HepG2 (cell line): Measurements from ENCODE around the gene SEMA4B. TPM values are rescaled to one million over a fixed set of nuclear protein-coding genes. Genes with fewer than 3 reads are reported as not detected.

Source experiments
- ATAC-seq: fragments of 200-7000 bp; cut with Tn5 transposase; 3 replicates; pipeline ENCODE4 v1.9.1; 2020; ENCODE audit warnings: mild to moderate bottlenecking, moderate library complexity
- BruUV-seq: library from RNA; stranded (reverse); fragments of 400-500 nt; replicated peaks from 2 replicates; lab custom pipeline; 2021; lab: Mats Ljungman, UMichigan
- CTCF ChIA-PET: fragments of 300-600 bp; formaldehyde crosslinking; extraction: SDS; loops from one replicate; lab custom pipeline; 2021; ENCODE audit warnings: low total read pairs, inconsistent platforms, low intra/inter-chr PET ratio; lab: Yijun Ruan, JAX
- POLR2A ChIA-PET: fragments of 350-600 bp; sonication (Branson Sonifier 250); formaldehyde crosslinking; loops from one replicate; lab custom pipeline; 2020; ENCODE audit warnings: antibody characterized with exemption, inconsistent platforms; lab: Yijun Ruan, JAX
- DNase-seq: peaks from one replicate; pipeline ENCODE4 v3.0.0-alpha.2; 2015; ENCODE audit warnings: low spot score
- FAIRE-seq: peaks from 3 replicates; lab custom pipeline; 2011; peaks lifted over from hg19 to GRCh38; lab: Jason Lieb, UNC
- H2AFZ ChIP-seq: one replicate; pipeline ENCODE4 v1.6.1; 2011; ENCODE audit warnings: low read length, inconsistent platforms
- H3K27ac ChIP-seq: fragments of 300-600 bp; 3 replicates; pipeline ENCODE4 v1.8.0; 2011; ENCODE audit warnings: mixed run types, mild to moderate bottlenecking, mixed read lengths, low read length, inconsistent platforms; ENCODE audit not compliant: insufficient read depth; ENCODE audit errors: extremely low read length
- H3K27me3 ChIP-seq, 2 experiments: fragments of 200-600 bp in 1 of 2; 2 replicates in 1 of 2; 3 replicates in 1 of 2; pipeline versions ENCODE4 v1.6.0 to v1.8.0; 2011; ENCODE audit warnings: low read length in 2 of 2, mild to moderate bottlenecking in 2 of 2, moderate library complexity in 2 of 2, inconsistent platforms in 1 of 2; ENCODE audit not compliant: insufficient read depth in 2 of 2, control insufficient read depth in 1 of 2
- H3K36me3 ChIP-seq, 2 experiments: fragments of 200-600 bp in 1 of 2; replicated peaks in 1 of 2; 2 replicates in 1 of 2; 3 replicates in 1 of 2; pipeline versions ENCODE4 v1.5.1 to v1.8.0; 2011; ENCODE audit warnings: low read length in 2 of 2, inconsistent platforms in 1 of 2; ENCODE audit not compliant: insufficient read depth in 2 of 2, control insufficient read depth in 1 of 2
- H3K4me1 ChIP-seq: 2 replicates; pipeline ENCODE4 v1.5.1; 2012; ENCODE audit warnings: low read length, inconsistent platforms; ENCODE audit not compliant: insufficient read depth
- H3K4me2 ChIP-seq: 2 replicates; pipeline ENCODE4 v1.6.0; 2011; ENCODE audit warnings: low read depth, low read length, inconsistent platforms
- H3K4me3 ChIP-seq, 3 experiments: fragments of 200-600 bp in 1 of 3; sonication (generic), shearing (Covaris generic) in 1 of 3; replicated peaks in 1 of 3; 2 replicates each; pipeline ENCODE4 v1.5.1; 2011 to 2016; ENCODE audit warnings: low read length in 3 of 3, inconsistent platforms in 2 of 3, low read depth in 2 of 3, mild to moderate bottlenecking in 2 of 3, control low read depth in 1 of 3, mixed read lengths in 1 of 3; ENCODE audit not compliant: insufficient read depth in 1 of 3
- H3K79me2 ChIP-seq: one replicate; pipeline ENCODE4 v1.6.1; 2011; ENCODE audit warnings: low read length, inconsistent platforms; ENCODE audit not compliant: insufficient read depth
- H3K9ac ChIP-seq: 2 replicates; pipeline ENCODE4 v1.6.0; 2011; ENCODE audit warnings: mild to moderate bottlenecking, low read depth, low read length, inconsistent platforms; ENCODE audit not compliant: insufficient read depth
- H3K9me3 ChIP-seq: 2 replicates; pipeline ENCODE4 v1.5.1; 2012; ENCODE audit warnings: mild to moderate bottlenecking, low read length
- H4K20me1 ChIP-seq: 2 replicates; pipeline ENCODE4 v1.6.0; 2011; ENCODE audit warnings: inconsistent platforms, mild to moderate bottlenecking, low read length, moderate library complexity; ENCODE audit not compliant: insufficient read depth
- FOXA3 ChIP-seq: IDR thresholded peaks from 2 replicates; pipeline ENCODE4 v1.6.1; 2016; ENCODE audit warnings: missing genetic modification reagents, missing compliant biosample characterization
- NFATC3 ChIP-seq: sonication (generic); formaldehyde crosslinking; IDR thresholded peaks from 2 replicates; pipeline ENCODE4 v1.5.1; 2020; ENCODE audit warnings: mild to moderate bottlenecking, missing genetic modification reagents
- SMARCC2 ChIP-seq: fragments of 450-650 bp; IDR thresholded peaks from 2 replicates; pipeline ENCODE4 v1.6.1; 2017; ENCODE audit warnings: antibody characterized with exemption, mild to moderate bottlenecking
- ZMAT3 ChIP-seq: sonication (generic); formaldehyde crosslinking; conservative IDR thresholded peaks from 2 replicates; pipeline ENCODE4 v1.7.0; 2021; ENCODE audit warnings: missing genetic modification reagents
- ZNF34 ChIP-seq: sonication (generic); formaldehyde crosslinking; IDR thresholded peaks from 2 replicates; pipeline ENCODE4 v1.4.0; 2020; ENCODE audit warnings: mild to moderate bottlenecking, missing genetic modification reagents, borderline replicate concordance
- ZNF441 ChIP-seq: sonication (generic); formaldehyde crosslinking; IDR thresholded peaks from 2 replicates; pipeline ENCODE4 v1.7.0; 2021; ENCODE audit warnings: missing genetic modification reagents, borderline replicate concordance
- WGBS: methylation state at CpG from one replicate; pipeline ENCODE4 v1.1.6; 2017; ENCODE audit warnings: low lambda C conversion rate; 5-methylcytosine and 5-hydroxymethylcytosine counted together
- in situ Hi-C: cut with HindIII; loops from 2 replicates; pipeline ENCODE4 v1.10.0; 2017; ENCODE audit warnings: low pct_unique_long_range_greater_than_20kb; ENCODE audit not compliant: extremely low pct_ligation_motif_present
- intact Hi-C: fragments of 100-400 bp; cut with micrococcal nuclease; formaldehyde crosslinking; loops from one replicate; pipeline ENCODE4 v1.10.0; 2022; ENCODE audit not compliant: unreplicated experiment
- polyA plus RNA-seq, 8 experiments: library from polyadenylated mRNA; depleted of rRNA in 3 of 8; stranded (reverse) in 7 of 8; unstranded in 1 of 8; fragments of >200 nt; fragmentation: Illumina TruSeq in 4 of 8; extraction: Trizol in 4 of 8; gene quantifications; 2 replicates each; pipeline versions ENCODE4 v1.2.1 to v1.2.3, GENCODE V29; 2011 to 2016; ENCODE audit warnings: low read depth in 4 of 8, missing spikeins in 1 of 8, mixed read lengths in 1 of 8; ENCODE audit not compliant: insufficient read depth in 1 of 8
- total RNA-seq, 5 experiments: library from RNA; depleted of rRNA; stranded (reverse); fragments of >200 nt; fragmentation: Illumina TruSeq; extraction: Trizol; gene quantifications; 2 replicates each; pipeline ENCODE4 v1.2.3, GENCODE V29; 2016; ENCODE audit warnings: low read depth in 1 of 5
- TF ChIP-seq, protein P1 (sequence below), 2 experiments: sonication (generic) in 1 of 2; formaldehyde crosslinking in 1 of 2; IDR thresholded peaks; 2 replicates each; pipeline versions ENCODE4 v1.5.1 to v1.6.1; 2011 to 2020; ENCODE audit warnings: borderline replicate concordance in 1 of 2, low read depth in 1 of 2, low read length in 1 of 2, mild to moderate bottlenecking in 1 of 2, missing genetic modification reagents in 1 of 2, moderate library complexity in 1 of 2
- TF ChIP-seq, protein P2 (sequence below): sonication (generic); formaldehyde crosslinking; conservative IDR thresholded peaks from 2 replicates; pipeline ENCODE4 v1.8.0; 2022; ENCODE audit warnings: low read depth, missing genetic modification reagents

SEMA4B gene
- total and polyA plus RNA-seq, 2 of the 13 experiments (the other 11 are each of a cell fraction or from before 2014, with no cell fraction given) = 2.1 to 17.0 TPM

DNA sequence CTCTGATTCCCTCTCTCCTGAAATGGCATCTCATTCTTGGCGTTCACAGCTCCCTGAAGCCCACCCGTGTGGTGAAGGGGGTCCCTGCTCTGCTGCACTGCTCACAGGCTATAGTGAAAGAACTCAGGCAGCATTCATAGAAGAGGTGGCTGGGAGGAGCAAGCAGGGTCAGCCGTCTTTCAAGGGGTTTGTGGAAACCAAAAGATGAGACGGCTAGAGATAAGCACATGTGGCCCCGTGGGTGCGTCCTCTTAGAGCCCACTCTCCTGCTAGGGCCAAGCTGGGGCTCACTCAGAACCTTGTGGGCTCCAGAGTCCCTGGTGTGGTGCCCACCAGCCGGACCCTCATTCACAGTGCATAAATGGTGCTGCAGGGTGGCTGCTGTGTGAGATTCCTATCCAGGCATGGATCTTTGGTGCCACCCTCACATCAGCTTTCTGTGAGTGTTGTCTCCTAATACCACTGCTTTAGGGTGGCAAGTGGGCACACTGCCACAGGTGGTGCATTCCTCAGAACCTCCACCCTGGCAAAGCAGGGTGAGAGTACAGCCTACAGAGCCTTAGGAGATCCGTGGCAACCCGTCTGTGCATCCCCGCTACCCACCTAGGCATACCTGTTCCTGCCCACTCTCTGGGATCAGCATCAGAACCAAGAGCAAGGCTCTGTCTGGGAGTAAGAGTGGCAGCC, 11.2 kb upstream of the SEMA4B start:
- H3K9me3 ChIP-seq = no peaks in the 10 kb centered on the region
- no TSS peak for BruUV-seq
- CTCF ChIA-PET = no interaction called here
- H3K4me3 ChIP-seq = peak overlapping the region in 1 of 3 experiments; percentile 9; a peak in 1 of 6 replicates
- H2AFZ ChIP-seq = no peak overlapping the region
- no peak for TF ChIP-seq FOXA3 (CRISPR knock-in tag)
- no peak for TF ChIP-seq ZNF441 (CRISPR knock-in tag)
- TF ChIP-seq NFATC3 = no peak
- no peak for TF ChIP-seq ZNF34 (CRISPR knock-in tag)
- no peak for TF ChIP-seq ZMAT3
- TF ChIP-seq, protein P1, sequence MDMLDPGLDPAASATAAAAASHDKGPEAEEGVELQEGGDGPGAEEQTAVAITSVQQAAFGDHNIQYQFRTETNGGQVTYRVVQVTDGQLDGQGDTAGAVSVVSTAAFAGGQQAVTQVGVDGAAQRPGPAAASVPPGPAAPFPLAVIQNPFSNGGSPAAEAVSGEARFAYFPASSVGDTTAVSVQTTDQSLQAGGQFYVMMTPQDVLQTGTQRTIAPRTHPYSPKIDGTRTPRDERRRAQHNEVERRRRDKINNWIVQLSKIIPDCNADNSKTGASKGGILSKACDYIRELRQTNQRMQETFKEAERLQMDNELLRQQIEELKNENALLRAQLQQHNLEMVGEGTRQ (IDR thresholded peaks at IDR 0.05; ENCODE audit: low read depth, low read length) = no peak
- TF ChIP-seq, protein P1 (CRISPR knock-in tag; IDR thresholded peaks at IDR 0.05; ENCODE audit: borderline replicate concordance) = no peak
- TF ChIP-seq SMARCC2 = no peak
- TF ChIP-seq, protein P2, sequence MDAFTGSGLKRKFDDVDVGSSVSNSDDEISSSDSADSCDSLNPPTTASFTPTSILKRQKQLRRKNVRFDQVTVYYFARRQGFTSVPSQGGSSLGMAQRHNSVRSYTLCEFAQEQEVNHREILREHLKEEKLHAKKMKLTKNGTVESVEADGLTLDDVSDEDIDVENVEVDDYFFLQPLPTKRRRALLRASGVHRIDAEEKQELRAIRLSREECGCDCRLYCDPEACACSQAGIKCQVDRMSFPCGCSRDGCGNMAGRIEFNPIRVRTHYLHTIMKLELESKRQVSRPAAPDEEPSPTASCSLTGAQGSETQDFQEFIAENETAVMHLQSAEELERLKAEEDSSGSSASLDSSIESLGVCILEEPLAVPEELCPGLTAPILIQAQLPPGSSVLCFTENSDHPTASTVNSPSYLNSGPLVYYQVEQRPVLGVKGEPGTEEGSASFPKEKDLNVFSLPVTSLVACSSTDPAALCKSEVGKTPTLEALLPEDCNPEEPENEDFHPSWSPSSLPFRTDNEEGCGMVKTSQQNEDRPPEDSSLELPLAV (CRISPR knock-in tag) = no peak
- TF ChIP-seq, all 625 proteins: peak for 0
- Histone ChIP-seq H3K27ac (no peak overlapping the region), H3K4me1 (peaks cover 56% of the 10 kb centered on the region), H3K4me2 (no peak overlapping the region; the same call in 1 of the 2 replicates), H3K79me2 (no peaks in the 10 kb centered on the region), H4K20me1 (no peaks in the 10 kb centered on the region), H3K36me3 (no peaks in the 10 kb centered on the region), H3K9ac (no peak overlapping the region), H3K27me3 (no peaks in the 10 kb centered on the region)
- FAIRE-seq = no peak
- POLR2A ChIA-PET = interaction anchor here (0.5 to 0.9 kb wide), 2 partner anchors 25 to 41 kb away, joined by 3 read pairs; no protein-coding TSS in a partner anchor
- intact Hi-C loops (no loop called here), in situ Hi-C loops (no loop called here)
- WGBS = 87% methylated on average over 6 of the region's 10 CpGs
- no peak for DNase-seq
- no peak for ATAC-seq
